Activated T-helper 2 cell treated with anti-CD3 and anti-CD28 coated beads, Interferon-gamma antibody, Interleukin-2, Interleukin-4, amounts not matched to agents 10 μg/mL and 5 μg/mL and 100 μg/mL, durations not matched to agents 14 hours and 24 hours and 36 hours (primary cell): ENCODE data around the gene STUM. TPM values are rescaled to one million over a fixed set of nuclear protein-coding genes. Genes with fewer than 3 reads are reported as not detected.

Source experiments
- DNase-seq: peaks from one replicate; pipeline ENCODE4 v3.0.0; 2021; ENCODE audit warnings: low spot score
- H3K27ac Mint-ChIP-seq: one replicate; pipeline ENCODE4 v1.8.0; 2021; ENCODE audit warnings: mixed read lengths
- H3K27me3 Mint-ChIP-seq: one replicate; pipeline ENCODE4 v1.8.0; 2021; ENCODE audit warnings: low read depth, mixed read lengths
- H3K36me3 Mint-ChIP-seq: one replicate; pipeline ENCODE4 v1.8.0; 2021; ENCODE audit warnings: low read depth, mixed read lengths
- H3K4me1 Mint-ChIP-seq: one replicate; pipeline ENCODE4 v1.8.0; 2021; ENCODE audit warnings: low read depth, mixed read lengths
- H3K4me3 Mint-ChIP-seq: one replicate; pipeline ENCODE4 v1.8.0; 2021; ENCODE audit warnings: low read depth, mild to moderate bottlenecking, moderate library complexity, mixed read lengths
- H3K9me3 Mint-ChIP-seq: one replicate; pipeline ENCODE4 v1.8.0; 2021; ENCODE audit warnings: mixed read lengths
- intact Hi-C: fragments of 100-400 bp; cut with micrococcal nuclease; formaldehyde crosslinking; loops from one replicate; pipeline ENCODE4 v1.15.1; 2023
- total RNA-seq: library from RNA; stranded (reverse); gene quantifications from 2 replicates; pipeline ENCODE4 v1.2.3, GENCODE V29; 2022

STUM gene
- total RNA-seq, 1 donor from 2014 or later = not detected

- Mint-ChIP-seq H3K36me3 (no peaks in the 10 kb centered on the region), H3K4me3 (no peak overlapping the region)
These were observed 23.3 kb downstream of the STUM start for GRCh38 chr1:226571893-226572292.

GRCh38 chr1:226572325-226572726 lies 23.8 kb downstream of the STUM start:
- H3K27ac Mint-ChIP-seq = no peak overlapping the region

More at GRCh38 chr1:226571893-226572292, 23.3 kb downstream of the STUM start:
- Mint-ChIP-seq H3K4me1 (no peaks in the 10 kb centered on the region), H3K9me3 (no peaks in the 10 kb centered on the region), H3K27ac (no peak overlapping the region), H3K27me3 (no peaks in the 10 kb centered on the region)
- DNase-seq = no peak
- intact Hi-C loops = no loop called here

GRCh38 chr1:226574044-226574443 lies 25.5 kb downstream of the STUM start:
- H3K9me3 Mint-ChIP-seq = no peaks in the 10 kb centered on the region
- H3K36me3 Mint-ChIP-seq = no peaks in the 10 kb centered on the region
- H3K27ac Mint-ChIP-seq = no peak overlapping the region
- no peaks in the 10 kb centered on the region for H3K27me3 Mint-ChIP-seq
- intact Hi-C loops = no loop called here
- DNase-seq = no peak
- H3K4me3 Mint-ChIP-seq = no peak overlapping the region
- H3K4me1 Mint-ChIP-seq = no peaks in the 10 kb centered on the region

More at GRCh38 chr1:226572325-226572726, 23.8 kb downstream of the STUM start:
- Mint-ChIP-seq H3K9me3 (no peaks in the 10 kb centered on the region), H3K36me3 (no peaks in the 10 kb centered on the region), H3K27me3 (no peaks in the 10 kb centered on the region), H3K4me3 (no peak overlapping the region), H3K4me1 (no peaks in the 10 kb centered on the region)
- no peak for DNase-seq
- intact Hi-C loops = no loop called here

DNA sequence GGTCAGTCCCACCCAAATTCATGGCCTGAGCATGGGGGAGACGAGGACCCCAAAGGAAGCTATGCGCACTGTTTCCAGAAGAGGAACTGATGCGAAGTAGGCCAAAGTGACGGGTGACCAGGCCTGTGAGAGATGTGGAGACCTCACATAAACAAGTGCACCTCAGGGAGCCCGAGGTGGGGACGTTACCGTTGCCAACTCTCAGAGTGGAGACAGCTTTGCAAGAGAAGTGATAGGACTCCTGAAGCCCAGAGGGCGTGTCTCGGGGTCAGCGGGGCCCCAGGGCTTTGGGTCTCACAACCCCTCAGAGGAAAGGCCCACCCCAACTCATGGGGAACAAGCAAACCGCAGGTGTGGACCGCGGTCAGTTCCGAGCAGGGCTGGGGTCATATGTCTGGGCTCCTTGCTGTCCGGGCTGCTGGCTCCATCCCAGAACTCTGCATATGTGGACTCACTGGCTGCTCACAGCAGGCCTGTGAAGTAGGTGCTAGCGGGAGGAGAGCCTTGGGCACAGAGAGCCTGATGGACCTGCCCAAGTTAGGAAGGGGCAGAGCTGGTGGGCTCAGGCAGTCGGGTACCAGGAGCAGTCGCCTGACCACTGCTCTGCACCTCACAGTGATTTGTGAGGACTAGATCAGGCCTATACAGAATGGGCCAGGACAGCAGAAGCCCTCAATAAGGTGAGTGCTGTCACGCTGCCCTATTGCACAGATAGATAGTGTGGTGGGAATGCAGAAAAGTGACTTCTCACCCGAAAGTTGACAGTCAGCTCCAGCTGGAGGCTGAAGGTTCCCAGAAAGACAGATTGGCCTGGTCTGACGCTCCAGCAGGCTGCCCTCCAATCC lies 26.2 kb downstream of the STUM start:
- Mint-ChIP-seq H3K27ac (no peak overlapping the region), H3K36me3 (no peaks in the 10 kb centered on the region), H3K4me1 (no peaks in the 10 kb centered on the region), H3K4me3 (no peak overlapping the region), H3K9me3 (no peaks in the 10 kb centered on the region), H3K27me3 (no peaks in the 10 kb centered on the region)
- DNase-seq = no peak
- intact Hi-C loops = no loop called here

- intact Hi-C loops = no loop called here
These were observed 26.8 kb downstream of the STUM start for GRCh38 chr1:226575436-226575720.

GRCh38 chr1:226575739-226576378 lies 27.3 kb downstream of the STUM start:
- no peaks in the 10 kb centered on the region for H3K4me1 Mint-ChIP-seq
- no peaks in the 10 kb centered on the region for H3K36me3 Mint-ChIP-seq
- no peak for DNase-seq
- no peak overlapping the region for H3K4me3 Mint-ChIP-seq
- intact Hi-C loops = no loop called here
- H3K27ac Mint-ChIP-seq = no peak overlapping the region
- no peaks in the 10 kb centered on the region for H3K9me3 Mint-ChIP-seq
- H3K27me3 Mint-ChIP-seq = no peaks in the 10 kb centered on the region

More at GRCh38 chr1:226575436-226575720, 26.8 kb downstream of the STUM start:
- no peak overlapping the region for H3K27ac Mint-ChIP-seq
- no peaks in the 10 kb centered on the region for H3K9me3 Mint-ChIP-seq
- no peaks in the 10 kb centered on the region for H3K27me3 Mint-ChIP-seq
- no peak overlapping the region for H3K4me3 Mint-ChIP-seq
- H3K36me3 Mint-ChIP-seq = no peaks in the 10 kb centered on the region
- no peak for DNase-seq
- H3K4me1 Mint-ChIP-seq = no peaks in the 10 kb centered on the region

GRCh38 chr1:226576601-226577000 lies 28.0 kb downstream of the STUM start:
- no peak for DNase-seq
- Mint-ChIP-seq H3K27ac (no peak overlapping the region), H3K9me3 (no peaks in the 10 kb centered on the region), H3K4me1 (no peaks in the 10 kb centered on the region), H3K4me3 (no peak overlapping the region), H3K27me3 (no peaks in the 10 kb centered on the region), H3K36me3 (no peaks in the 10 kb centered on the region)
- intact Hi-C loops = no loop called here

- intact Hi-C loops = no loop called here
- Mint-ChIP-seq H3K36me3 (no peaks in the 10 kb centered on the region), H3K9me3 (no peaks in the 10 kb centered on the region)
These were observed 29.0 kb downstream of the STUM start for GRCh38 chr1:226577401-226578180.

GRCh38 chr1:226578946-226579578 lies 30.5 kb downstream of the STUM start:
- no peaks in the 10 kb centered on the region for H3K9me3 Mint-ChIP-seq
- H3K4me3 Mint-ChIP-seq = no peak overlapping the region
- no peak for DNase-seq
- intact Hi-C loops = no loop called here
- H3K27ac Mint-ChIP-seq = no peak overlapping the region
- H3K36me3 Mint-ChIP-seq = no peaks in the 10 kb centered on the region
- H3K4me1 Mint-ChIP-seq = no peaks in the 10 kb centered on the region
- no peaks in the 10 kb centered on the region for H3K27me3 Mint-ChIP-seq

More at GRCh38 chr1:226577401-226578180, 29.0 kb downstream of the STUM start:
- Mint-ChIP-seq H3K27ac (no peak overlapping the region), H3K4me1 (no peaks in the 10 kb centered on the region), H3K4me3 (no peak overlapping the region), H3K27me3 (no peaks in the 10 kb centered on the region)
- no peak for DNase-seq

- H3K27me3 Mint-ChIP-seq = no peaks in the 10 kb centered on the region
- H3K9me3 Mint-ChIP-seq = no peaks in the 10 kb centered on the region
- no peaks in the 10 kb centered on the region for H3K4me1 Mint-ChIP-seq
- intact Hi-C loops = no loop called here
- no peak for DNase-seq
- H3K27ac Mint-ChIP-seq = no peak overlapping the region
- no peaks in the 10 kb centered on the region for H3K36me3 Mint-ChIP-seq
- no peak overlapping the region for H3K4me3 Mint-ChIP-seq
These were observed 31.3 kb downstream of the STUM start for GRCh38 chr1:226579781-226580323.

DNA sequence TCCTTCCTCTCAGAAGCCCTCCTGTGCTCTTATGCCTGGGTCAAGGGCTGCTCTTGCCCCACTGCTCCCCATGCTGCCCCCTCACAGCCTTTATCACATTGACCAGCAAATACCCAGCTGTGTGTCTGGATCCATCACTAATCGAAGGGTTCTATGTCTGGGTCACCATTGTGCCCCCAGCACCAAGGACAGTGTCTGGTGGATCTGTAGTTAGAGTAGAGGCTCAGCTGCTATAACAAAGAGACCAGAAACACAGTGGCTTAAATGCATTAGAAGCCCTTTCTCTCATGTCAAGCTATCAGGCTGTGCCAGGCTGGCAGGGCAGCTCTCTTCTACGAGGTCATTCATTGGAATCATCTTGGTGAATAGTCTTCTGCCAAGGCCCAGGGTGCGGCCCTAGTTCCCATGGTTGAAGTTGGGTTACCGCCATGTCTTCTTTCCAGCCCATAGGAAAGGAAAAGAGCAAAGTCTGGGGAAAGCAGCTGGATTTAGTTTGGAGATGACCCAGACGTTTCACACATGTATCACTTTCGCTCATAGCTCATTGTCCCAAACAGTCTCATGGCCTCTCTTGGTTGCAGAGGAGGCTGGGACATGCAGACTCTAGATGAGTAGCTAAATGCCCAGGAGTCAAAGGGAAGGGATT lies 32.2 kb downstream of the STUM start:
- no peak for DNase-seq
- no peaks in the 10 kb centered on the region for H3K27me3 Mint-ChIP-seq
- intact Hi-C loops = no loop called here
- H3K36me3 Mint-ChIP-seq = no peaks in the 10 kb centered on the region
- H3K27ac Mint-ChIP-seq = no peak overlapping the region
- H3K9me3 Mint-ChIP-seq = no peaks in the 10 kb centered on the region
- H3K4me3 Mint-ChIP-seq = no peak overlapping the region
- H3K4me1 Mint-ChIP-seq = no peaks in the 10 kb centered on the region

DNA sequence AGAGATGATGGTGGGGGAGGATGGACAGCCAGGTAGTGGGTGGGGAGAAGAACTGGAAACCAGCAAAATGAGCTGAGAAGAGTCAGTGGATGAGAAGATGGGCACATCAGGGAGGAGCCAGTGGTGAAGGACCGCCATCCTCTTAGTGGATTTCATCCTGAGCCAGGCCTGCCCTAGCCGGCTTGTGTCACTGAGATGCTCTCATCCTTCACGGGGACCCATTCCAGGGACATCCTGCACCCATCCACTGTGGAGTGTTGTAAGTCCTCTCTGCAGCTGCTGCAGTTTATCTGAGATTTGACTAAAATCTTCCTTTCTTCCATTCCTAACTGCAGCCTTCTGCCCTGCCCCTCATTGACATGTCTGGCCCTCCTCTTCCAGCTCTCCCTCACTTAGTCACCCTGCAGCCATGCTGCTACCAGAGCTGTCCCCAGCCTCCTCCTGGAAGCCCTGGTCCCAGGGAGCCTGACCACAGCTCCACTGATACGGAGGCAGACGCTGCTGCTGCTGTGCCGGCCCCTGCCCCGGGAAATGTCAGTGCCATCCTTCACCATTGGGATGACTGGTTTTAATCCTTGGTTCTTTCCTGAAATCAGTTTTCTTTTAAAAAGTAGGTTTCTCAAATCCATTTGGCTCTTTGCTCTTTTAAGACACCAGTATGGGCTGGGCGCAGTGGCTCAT lies 33.2 kb downstream of the STUM start:
- intact Hi-C loops = no loop called here
- Mint-ChIP-seq H3K4me3 (no peak overlapping the region), H3K9me3 (no peaks in the 10 kb centered on the region), H3K27me3 (no peaks in the 10 kb centered on the region), H3K4me1 (no peaks in the 10 kb centered on the region), H3K27ac (no peak overlapping the region), H3K36me3 (no peaks in the 10 kb centered on the region)
- DNase-seq = no peak
